Hepatocyte (in vitro differentiated cells): ENCODE results near the gene PDZD7. TPM values are rescaled to one million over a fixed set of nuclear protein-coding genes. Genes with fewer than 3 reads are reported as not detected.

Source experiments
- DNase-seq: peaks from one replicate; pipeline ENCODE4 v3.0.0-alpha.2; 2016; ENCODE audit warnings: low spot score
- H2AFZ ChIP-seq: fragments of 200-600 bp; sonication (generic); 2 replicates; pipeline ENCODE4 v1.6.0; 2016; ENCODE audit warnings: antibody characterized with exemption, mild to moderate bottlenecking
- H3K27ac ChIP-seq: fragments of 200-600 bp; sonication (generic); 2 replicates; pipeline ENCODE4 v1.5.1; 2016; ENCODE audit warnings: mild to moderate bottlenecking
- H3K27me3 ChIP-seq: fragments of 200-600 bp; sonication (generic); 2 replicates; pipeline ENCODE4 v1.6.1; 2016
- H3K36me3 ChIP-seq: fragments of 200-600 bp; sonication (generic); replicated peaks from 2 replicates; pipeline ENCODE4 v1.5.1; 2016; ENCODE audit warnings: low read depth; ENCODE audit not compliant: insufficient read depth
- H3K4me1 ChIP-seq: fragments of 200-600 bp; sonication (generic); 2 replicates; pipeline ENCODE4 v1.5.1; 2016; ENCODE audit warnings: mild to moderate bottlenecking, moderate library complexity; ENCODE audit not compliant: insufficient read depth
- H3K4me2 ChIP-seq: fragments of 200-600 bp; sonication (generic); 2 replicates; pipeline ENCODE4 v1.6.0; 2016
- H3K4me3 ChIP-seq: fragments of 200-600 bp; sonication (generic); 2 replicates; pipeline ENCODE4 v1.5.1; 2016; ENCODE audit warnings: mild to moderate bottlenecking
- H3K79me2 ChIP-seq: fragments of 200-600 bp; sonication (generic); 2 replicates; pipeline ENCODE4 v1.6.0; 2017; ENCODE audit warnings: mild to moderate bottlenecking
- H3K9me2 ChIP-seq: fragments of 200-600 bp; sonication (generic); replicated peaks from 2 replicates; pipeline ENCODE4 v1.6.0; 2017; ENCODE audit warnings: mild to moderate bottlenecking; ENCODE audit not compliant: insufficient read depth
- H3K9me3 ChIP-seq: fragments of 200-600 bp; sonication (generic); 2 replicates; pipeline ENCODE4 v1.5.1; 2016; ENCODE audit warnings: low read depth, mild to moderate bottlenecking
- H4K20me1 ChIP-seq: fragments of 200-600 bp; sonication (generic); 2 replicates; pipeline ENCODE4 v1.6.0; 2016; ENCODE audit warnings: mild to moderate bottlenecking; ENCODE audit not compliant: insufficient read depth, poor library complexity, severe bottlenecking
- EZH2 ChIP-seq: fragments of 200-600 bp; sonication (generic); IDR thresholded peaks from 2 replicates; pipeline ENCODE4 v1.6.1; 2016; ENCODE audit warnings: antibody characterized with exemption, mild to moderate bottlenecking, borderline replicate concordance
- EZH2phosphoT487 ChIP-seq: fragments of 200-600 bp; sonication (generic); IDR thresholded peaks from one replicate; pipeline ENCODE4 v1.6.1; 2018; ENCODE audit warnings: antibody characterized with exemption, mild to moderate bottlenecking, low read depth, moderate library complexity; ENCODE audit not compliant: unreplicated experiment, severe bottlenecking
- WGBS: methylation state at CpG from one replicate; pipeline ENCODE4 v1.1.6; 2016; ENCODE audit warnings: low lambda C conversion rate; ENCODE audit errors: missing lambda C conversion rate; 5-methylcytosine and 5-hydroxymethylcytosine counted together
- polyA plus RNA-seq: library from polyadenylated mRNA; unstranded; fragments of >200 nt; fragmentation: Nextera tagmentation; extraction: Ambion mirVana; gene quantifications from 2 replicates; pipeline ENCODE4 v1.2.1, GENCODE V29; 2016
- total RNA-seq: library from RNA; depleted of rRNA; stranded (reverse); fragments of >200 nt; gene quantifications from 2 replicates; pipeline ENCODE4 v1.2.3, GENCODE V29; 2014
- TF ChIP-seq, protein P1 (sequence below): fragments of 200-600 bp; sonication (generic); IDR thresholded peaks from 2 replicates; pipeline ENCODE4 v1.5.1; 2016; ENCODE audit warnings: antibody characterized with exemption, mild to moderate bottlenecking; ENCODE audit not compliant: poor library complexity

PDZD7 gene
- total and polyA plus RNA-seq, 2 experiments from 2014 or later = 6.0 to 8.4 TPM

DNA sequence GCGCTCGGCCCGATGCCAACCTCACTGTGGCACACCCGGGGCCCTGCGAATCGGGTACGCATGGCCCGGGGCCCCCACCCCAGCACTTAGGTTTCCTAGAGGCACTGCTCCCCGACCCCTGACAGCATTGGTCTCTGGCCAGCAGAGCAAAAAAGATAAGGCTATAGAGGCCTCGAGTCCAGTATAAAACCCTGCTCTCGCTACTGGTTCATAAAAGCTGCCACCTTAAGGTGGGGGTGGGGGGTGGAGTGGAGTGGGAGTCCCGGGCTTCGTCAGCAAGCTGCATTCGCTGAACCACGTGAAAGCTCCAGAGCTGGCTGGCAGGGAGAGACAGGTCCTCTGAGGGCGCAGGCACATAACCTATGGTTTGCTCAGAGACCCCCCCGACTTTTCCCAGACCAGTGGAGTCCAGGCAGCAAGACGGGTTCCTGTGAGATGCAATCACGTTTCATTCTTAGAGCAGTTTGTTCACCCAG is 32.2 kb upstream of the PDZD7 start:
- Histone ChIP-seq H3K9me3 (no peaks in the 10 kb centered on the region), H3K27me3 (no peaks in the 10 kb centered on the region), H4K20me1 (no peaks in the 10 kb centered on the region), H3K4me1 (peaks cover 31% of the 10 kb centered on the region), H3K4me3 (peak overlapping the region; percentile 34), H2AFZ (no peak overlapping the region), H3K79me2 (peaks cover 19% of the 10 kb centered on the region), H3K9me2 (no peaks in the 10 kb centered on the region), H3K36me3 (no peaks in the 10 kb centered on the region), H3K27ac (peak overlapping the region; percentile 98), H3K4me2 (peak overlapping the region; percentile 90)
- TF ChIP-seq EZH2phosphoT487 = no peak
- TF ChIP-seq EZH2 = no peak
- TF ChIP-seq, protein P1, sequence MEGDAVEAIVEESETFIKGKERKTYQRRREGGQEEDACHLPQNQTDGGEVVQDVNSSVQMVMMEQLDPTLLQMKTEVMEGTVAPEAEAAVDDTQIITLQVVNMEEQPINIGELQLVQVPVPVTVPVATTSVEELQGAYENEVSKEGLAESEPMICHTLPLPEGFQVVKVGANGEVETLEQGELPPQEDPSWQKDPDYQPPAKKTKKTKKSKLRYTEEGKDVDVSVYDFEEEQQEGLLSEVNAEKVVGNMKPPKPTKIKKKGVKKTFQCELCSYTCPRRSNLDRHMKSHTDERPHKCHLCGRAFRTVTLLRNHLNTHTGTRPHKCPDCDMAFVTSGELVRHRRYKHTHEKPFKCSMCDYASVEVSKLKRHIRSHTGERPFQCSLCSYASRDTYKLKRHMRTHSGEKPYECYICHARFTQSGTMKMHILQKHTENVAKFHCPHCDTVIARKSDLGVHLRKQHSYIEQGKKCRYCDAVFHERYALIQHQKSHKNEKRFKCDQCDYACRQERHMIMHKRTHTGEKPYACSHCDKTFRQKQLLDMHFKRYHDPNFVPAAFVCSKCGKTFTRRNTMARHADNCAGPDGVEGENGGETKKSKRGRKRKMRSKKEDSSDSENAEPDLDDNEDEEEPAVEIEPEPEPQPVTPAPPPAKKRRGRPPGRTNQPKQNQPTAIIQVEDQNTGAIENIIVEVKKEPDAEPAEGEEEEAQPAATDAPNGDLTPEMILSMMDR = no peak
- 27% methylated on average over 19 of the region's 19 CpGs for WGBS
- no peak for DNase-seq

GRCh38 chr10:101062232-101063049 is 31.5 kb upstream of the PDZD7 start:
- peak overlapping the region; percentile 34 for H3K4me3 ChIP-seq
- DNase-seq = peak; percentile 89
- TF ChIP-seq, protein P1 = peak; percentile 62
- no peak for TF ChIP-seq EZH2
- peaks cover 19% of the 10 kb centered on the region for H3K79me2 ChIP-seq
- H2AFZ ChIP-seq = no peak overlapping the region
- no peaks in the 10 kb centered on the region for H3K36me3 ChIP-seq
- peak overlapping the region; percentile 90 for H3K4me2 ChIP-seq
- WGBS = 8% methylated on average over 63 of the region's 63 CpGs
- H3K27ac ChIP-seq = peak overlapping the region; percentile 98
- peaks cover 31% of the 10 kb centered on the region for H3K4me1 ChIP-seq
- no peaks in the 10 kb centered on the region for H4K20me1 ChIP-seq
- H3K9me3 ChIP-seq = no peaks in the 10 kb centered on the region
- H3K27me3 ChIP-seq = no peaks in the 10 kb centered on the region
- H3K9me2 ChIP-seq = no peaks in the 10 kb centered on the region

DNA sequence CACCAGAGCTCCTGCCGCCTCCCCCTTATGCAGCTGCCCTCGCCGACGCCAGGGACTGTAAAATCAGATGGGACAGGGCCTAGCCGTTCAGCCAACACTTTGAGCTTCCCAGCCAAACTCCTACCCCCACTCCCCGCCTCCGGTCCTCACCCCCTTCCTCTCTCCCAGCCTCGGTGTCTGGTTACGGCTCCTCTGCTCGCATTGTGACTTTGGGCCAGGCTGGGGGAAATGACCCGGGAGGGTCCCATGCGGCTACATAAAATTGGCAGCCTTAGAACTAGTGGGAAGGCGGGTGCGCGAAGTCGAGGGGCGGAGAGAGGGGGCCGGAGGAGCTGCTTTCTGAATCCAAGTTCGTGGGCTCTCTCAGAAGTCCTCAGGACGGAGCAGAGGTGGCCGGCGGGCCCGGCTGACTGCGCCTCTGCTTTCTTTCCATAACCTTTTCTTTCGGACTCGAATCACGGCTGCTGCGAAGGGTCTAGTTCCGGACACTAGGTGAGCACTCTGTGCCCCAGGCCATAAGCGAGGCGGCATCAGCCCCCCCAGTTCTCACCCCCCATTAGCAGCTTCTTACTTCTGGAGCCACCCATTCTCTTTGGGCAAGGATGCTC is 30.8 kb upstream of the PDZD7 start, which contains the start of gene KAZALD1:
Gene KAZALD1, plus strand, starts transcription at position 366 of the 608 bp plus-strand sequence. CDS start 604 bp downstream, outside the sequence.
- 16% methylated on average over 27 of the region's 31 CpGs for WGBS
- no peaks in the 10 kb centered on the region for H3K36me3 ChIP-seq
- H3K27ac ChIP-seq = peak within 1 kb of the TSS; percentile 98
- no peaks in the 10 kb centered on the region for H3K27me3 ChIP-seq
- H3K9me3 ChIP-seq = no peaks in the 10 kb centered on the region
- H3K4me2 ChIP-seq = peak within 1 kb of the TSS; percentile 90
- H3K79me2 ChIP-seq = peaks cover 19% of the 10 kb centered on the region
- DNase-seq = peak; percentile 80
- peak within 1 kb of the TSS; percentile 80 for H3K4me3 ChIP-seq
- peaks cover 31% of the 10 kb centered on the region for H3K4me1 ChIP-seq
- no peaks in the 10 kb centered on the region for H4K20me1 ChIP-seq
- H3K9me2 ChIP-seq = no peaks in the 10 kb centered on the region
- TF ChIP-seq EZH2phosphoT487 = no peak
- no peak for TF ChIP-seq EZH2
- TF ChIP-seq, protein P1 = no peak
- H2AFZ ChIP-seq = peak within 1 kb of the TSS; percentile 84
